ENCODE results near the gene RNF169.
"Not testable (repeated sequence)": the region's sequence is repeated elsewhere in the genome, so short reads cannot be mapped to it uniquely, and the experiment has no call there.

The RNF169 gene

GRCh38 chr11:74818283-74818946, 69.8 kb downstream of the RNF169 start:
- Mint-ChIP-seq H3K27me3 (no peaks in the 10 kb centered on the region), H3K4me3 (no peak overlapping the region), H3K4me1 (peaks cover 13% of the 10 kb centered on the region), H3K9me3 (no peaks in the 10 kb centered on the region), H3K27ac (no peak overlapping the region), H3K36me3 (peaks cover 71% of the 10 kb centered on the region)
- no peak for ATAC-seq

DNA sequence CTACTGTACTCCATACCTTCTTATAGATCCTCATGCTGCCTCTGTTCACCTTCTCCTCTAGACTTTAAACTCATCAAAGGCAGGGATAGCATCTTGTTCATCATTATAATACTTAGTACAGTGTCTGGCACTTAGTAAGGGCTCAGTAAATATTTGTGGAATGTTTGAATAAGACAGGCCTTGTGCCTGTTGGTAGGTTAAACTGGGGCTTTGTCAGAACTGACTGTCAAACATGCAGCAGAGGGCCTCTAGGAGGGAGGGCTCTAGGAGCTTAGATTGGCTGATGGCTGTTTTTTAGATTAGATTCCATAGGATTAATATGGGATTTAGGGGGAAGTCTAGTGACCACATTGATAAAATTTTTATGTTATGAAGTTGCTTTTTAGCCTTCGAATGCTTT, 70.8 kb downstream of the RNF169 start:
- ATAC-seq = no peak
- Mint-ChIP-seq H3K9me3 (peaks cover 7% of the 10 kb centered on the region), H3K36me3 (peaks cover 81% of the 10 kb centered on the region), H3K27ac (no peak overlapping the region), H3K27me3 (no peaks in the 10 kb centered on the region), H3K4me1 (peaks cover 13% of the 10 kb centered on the region), H3K4me3 (no peak overlapping the region)

- peaks cover 11% of the 10 kb centered on the region for H3K9me3 Mint-ChIP-seq
- ATAC-seq = no peak
- H3K27me3 Mint-ChIP-seq = no peaks in the 10 kb centered on the region
- peaks cover 94% of the 10 kb centered on the region for H3K36me3 Mint-ChIP-seq
- peaks cover 13% of the 10 kb centered on the region for H3K4me1 Mint-ChIP-seq
- H3K27ac Mint-ChIP-seq = no peak overlapping the region
- H3K4me3 Mint-ChIP-seq = no peak overlapping the region
These were observed 72.1 kb downstream of the RNF169 start for GRCh38 chr11:74820763-74821162.

- Mint-ChIP-seq H3K36me3 (peaks cover 95% of the 10 kb centered on the region), H3K4me1 (peaks cover 4% of the 10 kb centered on the region), H3K4me3 (no peak overlapping the region), H3K27ac (no peak overlapping the region), H3K27me3 (no peaks in the 10 kb centered on the region), H3K9me3 (peaks cover 11% of the 10 kb centered on the region)
- no peak for ATAC-seq
These were observed 73.5 kb downstream of the RNF169 start for GRCh38 chr11:74822170-74822569.

GRCh38 chr11:74824285-74824982, 75.8 kb downstream of the RNF169 start:
- H3K4me3 Mint-ChIP-seq = no peak overlapping the region
- H3K27me3 Mint-ChIP-seq = no peaks in the 10 kb centered on the region
- peaks cover 11% of the 10 kb centered on the region for H3K9me3 Mint-ChIP-seq

GRCh38 chr11:74825596-74825995, 76.9 kb downstream of the RNF169 start:
- H3K4me1 Mint-ChIP-seq, ATAC-seq, H3K27me3 Mint-ChIP-seq, H3K4me3 Mint-ChIP-seq, H3K27ac Mint-ChIP-seq: not testable (repeated sequence)
- Mint-ChIP-seq H3K36me3 (peaks cover 95% of the 10 kb centered on the region), H3K9me3 (peaks cover 14% of the 10 kb centered on the region)

More at GRCh38 chr11:74824285-74824982, 75.8 kb downstream of the RNF169 start:
- no peak overlapping the region for H3K27ac Mint-ChIP-seq
- H3K36me3 Mint-ChIP-seq = peaks cover 95% of the 10 kb centered on the region
- H3K4me1 Mint-ChIP-seq = no peaks in the 10 kb centered on the region
- ATAC-seq = no peak

DNA sequence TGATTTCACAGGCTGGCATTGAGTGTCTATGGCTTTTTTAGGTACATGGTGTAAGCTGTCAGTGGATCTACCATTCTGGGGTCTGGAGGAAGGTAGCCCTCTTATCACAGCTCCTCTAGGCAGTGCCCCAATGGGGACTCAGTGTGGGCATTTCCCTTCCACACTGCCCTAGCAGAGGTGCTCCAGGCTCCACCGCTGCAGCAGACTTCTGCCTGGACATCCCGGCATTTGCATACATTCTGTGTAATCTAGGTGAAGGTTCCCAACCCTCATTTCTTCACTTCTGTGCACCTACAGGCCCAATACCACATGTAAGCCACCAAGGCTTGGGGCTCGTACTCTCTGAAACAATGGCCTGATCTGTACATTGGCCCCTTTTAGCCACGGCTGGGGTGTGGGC, 78.3 kb downstream of the RNF169 start:
- Mint-ChIP-seq H3K4me3 (no peak overlapping the region), H3K36me3 (peaks cover 95% of the 10 kb centered on the region), H3K4me1 (no peaks in the 10 kb centered on the region), H3K27ac (no peak overlapping the region), H3K27me3 (no peaks in the 10 kb centered on the region), H3K9me3 (peaks cover 14% of the 10 kb centered on the region)
- no peak for ATAC-seq

- peaks cover 82% of the 10 kb centered on the region for H3K36me3 Mint-ChIP-seq
- H3K9me3 Mint-ChIP-seq = no peaks in the 10 kb centered on the region
- H3K4me3 Mint-ChIP-seq = no peak overlapping the region
- no peaks in the 10 kb centered on the region for H3K27me3 Mint-ChIP-seq
- ATAC-seq = no peak
- peaks cover 9% of the 10 kb centered on the region for H3K4me1 Mint-ChIP-seq
- H3K27ac Mint-ChIP-seq = no peak overlapping the region
These were observed 88.5 kb downstream of the RNF169 start for GRCh38 chr11:74837191-74837590.

DNA sequence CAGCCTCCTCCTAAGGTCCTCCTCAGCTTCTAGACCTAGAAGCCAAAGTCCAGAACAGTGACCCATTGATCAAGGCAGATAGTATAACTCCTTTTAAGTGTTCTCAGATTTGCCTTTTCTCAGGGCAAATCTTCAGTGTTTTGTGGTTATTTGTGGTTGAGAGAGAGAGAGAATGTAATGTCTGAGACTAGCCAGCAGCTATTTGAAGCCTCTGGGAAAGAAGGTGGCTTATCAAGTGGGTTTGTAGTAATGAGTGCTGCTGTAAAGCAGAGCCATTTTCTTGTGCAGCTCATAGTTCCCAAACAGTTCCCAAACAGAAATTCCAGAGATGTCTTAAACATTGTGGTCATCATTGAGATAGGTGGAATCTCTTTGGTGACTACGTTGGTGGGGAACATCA, 89.5 kb downstream of the RNF169 start:
- H3K27me3 Mint-ChIP-seq = no peaks in the 10 kb centered on the region
- no peak for ATAC-seq
- H3K4me1 Mint-ChIP-seq = peaks cover 9% of the 10 kb centered on the region
- H3K36me3 Mint-ChIP-seq = peaks cover 76% of the 10 kb centered on the region
- no peak overlapping the region for H3K27ac Mint-ChIP-seq
- H3K9me3 Mint-ChIP-seq = no peaks in the 10 kb centered on the region
- no peak overlapping the region for H3K4me3 Mint-ChIP-seq

GRCh38 chr11:74839446-74839845, 90.8 kb downstream of the RNF169 start:
- Mint-ChIP-seq H3K9me3 (no peaks in the 10 kb centered on the region), H3K4me1 (peaks cover 9% of the 10 kb centered on the region), H3K36me3 (peaks cover 72% of the 10 kb centered on the region), H3K4me3 (no peak overlapping the region), H3K27me3 (no peaks in the 10 kb centered on the region), H3K27ac (peak overlapping the region; percentile 75)
- no peak for ATAC-seq

DNA sequence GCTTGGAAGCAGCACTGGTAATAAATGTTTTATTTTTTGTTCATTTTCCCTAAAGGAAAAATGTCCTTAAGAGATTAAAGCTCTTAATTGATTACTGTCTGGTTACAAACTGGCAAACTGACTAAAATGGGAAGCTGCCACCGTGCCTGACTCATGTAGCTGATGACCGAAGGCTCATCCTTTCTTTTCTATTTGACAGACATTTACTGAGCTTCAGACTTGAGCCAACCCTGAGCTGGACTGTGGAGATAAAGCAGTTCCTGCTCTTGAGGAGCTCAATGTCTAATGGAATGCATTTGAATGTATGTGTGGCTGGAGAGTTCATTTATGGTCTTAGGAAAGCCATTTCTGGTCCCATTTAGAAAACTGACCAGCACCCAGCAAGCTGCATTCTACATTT, 91.3 kb downstream of the RNF169 start:
- no peak for ATAC-seq
- H3K9me3 Mint-ChIP-seq = no peaks in the 10 kb centered on the region
- peaks cover 68% of the 10 kb centered on the region for H3K36me3 Mint-ChIP-seq
- no peaks in the 10 kb centered on the region for H3K27me3 Mint-ChIP-seq
- H3K27ac Mint-ChIP-seq = peak overlapping the region; percentile 75
- peaks cover 9% of the 10 kb centered on the region for H3K4me1 Mint-ChIP-seq
- no peak overlapping the region for H3K4me3 Mint-ChIP-seq

- Mint-ChIP-seq H3K4me3 (no peak overlapping the region), H3K4me1 (peaks cover 9% of the 10 kb centered on the region), H3K9me3 (no peaks in the 10 kb centered on the region), H3K27ac (peak overlapping the region; percentile 75), H3K27me3 (no peaks in the 10 kb centered on the region), H3K36me3 (peaks cover 68% of the 10 kb centered on the region)
- ATAC-seq = no peak
These were observed 91.8 kb downstream of the RNF169 start for GRCh38 chr11:74840486-74840885.

DNA sequence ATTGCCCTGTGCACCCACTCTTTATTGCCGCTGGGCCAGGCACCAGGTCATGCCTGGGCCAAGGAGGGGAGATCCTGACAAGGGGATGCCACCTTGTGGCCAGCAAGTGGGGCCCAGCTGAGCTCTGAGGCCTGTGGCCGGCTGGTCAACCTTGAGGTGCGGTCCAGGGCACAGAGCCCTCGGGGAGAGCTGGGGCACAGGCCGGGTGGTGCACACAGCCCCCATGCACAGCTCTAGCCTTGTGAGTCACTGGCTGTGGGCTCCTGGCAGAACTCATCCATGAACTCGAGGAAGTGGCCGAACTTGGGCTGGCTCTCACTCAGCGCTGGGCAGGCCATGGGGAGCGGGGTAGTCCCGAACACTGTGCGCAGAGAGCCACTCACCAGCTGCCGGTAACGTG, 94.3 kb downstream of the RNF169 start:
- no peaks in the 10 kb centered on the region for H3K9me3 Mint-ChIP-seq
- no peak for ATAC-seq
- peaks cover 21% of the 10 kb centered on the region for H3K4me1 Mint-ChIP-seq
- no peaks in the 10 kb centered on the region for H3K27me3 Mint-ChIP-seq
- H3K36me3 Mint-ChIP-seq = peaks cover 69% of the 10 kb centered on the region
- no peak overlapping the region for H3K4me3 Mint-ChIP-seq
- no peak overlapping the region for H3K27ac Mint-ChIP-seq

DNA sequence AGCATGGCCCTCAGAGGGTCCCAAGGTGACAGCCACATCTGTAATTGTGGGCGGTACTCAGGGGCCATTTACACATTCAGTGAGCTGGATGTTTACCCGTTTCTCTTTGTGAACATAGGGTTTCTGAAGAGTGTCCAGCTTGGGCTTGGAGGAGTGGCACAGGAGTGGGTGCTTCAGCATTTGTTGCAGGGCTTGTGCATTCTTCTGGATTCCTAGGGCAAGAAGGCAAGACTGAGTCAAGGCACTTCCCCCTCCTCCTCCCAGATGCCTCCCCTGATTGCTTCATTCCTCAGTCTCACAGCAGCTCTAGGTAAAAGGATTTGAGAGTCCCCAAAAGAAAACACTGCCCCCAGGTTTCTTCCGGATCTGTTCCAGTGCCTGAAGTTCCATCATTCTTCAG, 95.4 kb downstream of the RNF169 start:
- no peak overlapping the region for H3K27ac Mint-ChIP-seq
- H3K9me3 Mint-ChIP-seq = no peaks in the 10 kb centered on the region
- ATAC-seq = no peak
- H3K4me3 Mint-ChIP-seq = no peak overlapping the region
- H3K4me1 Mint-ChIP-seq = peaks cover 21% of the 10 kb centered on the region
- H3K27me3 Mint-ChIP-seq = no peaks in the 10 kb centered on the region
- peaks cover 67% of the 10 kb centered on the region for H3K36me3 Mint-ChIP-seq

- ATAC-seq = no peak
- Mint-ChIP-seq H3K4me1 (peaks cover 17% of the 10 kb centered on the region), H3K27me3 (no peaks in the 10 kb centered on the region), H3K27ac (no peak overlapping the region), H3K4me3 (no peak overlapping the region), H3K9me3 (no peaks in the 10 kb centered on the region), H3K36me3 (peaks cover 63% of the 10 kb centered on the region)
These were observed 96.2 kb downstream of the RNF169 start for GRCh38 chr11:74844865-74845264.

DNA sequence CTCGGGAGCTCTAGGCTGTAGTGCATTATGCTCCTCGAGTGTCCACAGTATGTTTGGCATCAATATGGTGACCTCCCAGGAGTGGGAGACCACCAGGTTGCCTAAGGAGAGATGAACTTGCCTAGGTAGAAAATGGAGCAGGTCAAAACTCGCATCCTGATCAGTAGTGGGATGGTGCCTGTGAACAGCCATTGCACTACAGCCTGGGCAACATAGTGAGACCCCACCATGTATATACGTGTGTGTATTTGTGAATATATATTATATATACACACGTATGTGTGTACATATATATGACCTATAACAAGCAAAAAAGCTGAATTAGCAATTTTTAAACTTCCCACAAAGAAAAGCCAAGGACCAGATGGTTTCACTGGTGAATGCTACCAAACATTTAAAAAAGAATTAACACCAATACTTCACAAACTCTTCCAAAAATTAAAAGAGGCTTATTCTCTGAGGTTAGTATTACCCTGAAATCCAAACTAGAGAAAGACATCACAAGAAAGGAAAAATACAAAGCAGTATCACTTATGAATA, 97.4 kb downstream of the RNF169 start:
- no peak for ATAC-seq
- peaks cover 68% of the 10 kb centered on the region for H3K36me3 Mint-ChIP-seq
- H3K9me3 Mint-ChIP-seq = no peaks in the 10 kb centered on the region
- no peaks in the 10 kb centered on the region for H3K27me3 Mint-ChIP-seq
- no peak overlapping the region for H3K27ac Mint-ChIP-seq
- H3K4me3 Mint-ChIP-seq = no peak overlapping the region
- H3K4me1 Mint-ChIP-seq = peaks cover 19% of the 10 kb centered on the region

Data from stimulated activated memory B cell treated with anti-CD40 and anti-IgM and Interleukin-4, amounts not matched to agents 10 μg/mL and 1 μg/mL and 100 μg/mL, for 72 hours (primary cell).